Esophagus squamous epithelium (tissue), 4 donors: Measurements from ENCODE around the gene DDX3X.

Source experiments
- POLR2A ChIP-seq, 4 donors: fragments of 450-650 bp; IDR thresholded peaks; one replicate each; pipeline ENCODE4 v1.6.1; 2017; ENCODE audit warnings: antibody characterized with exemption in 4 of 4, mild to moderate bottlenecking in 4 of 4, moderate library complexity in 3 of 4
- TF ChIP-seq, protein P1 (sequence below), 6 experiments: fragments of 450-650 bp in 4 of 6; fragments of 200-600 bp in 2 of 6; sonication (generic) in 2 of 6; IDR thresholded peaks; one replicate each; pipeline ENCODE4 v1.5.1; 2016 to 2019; ENCODE audit warnings: antibody characterized with exemption in 6 of 6, mild to moderate bottlenecking in 4 of 6, moderate library complexity in 4 of 6

DNA sequence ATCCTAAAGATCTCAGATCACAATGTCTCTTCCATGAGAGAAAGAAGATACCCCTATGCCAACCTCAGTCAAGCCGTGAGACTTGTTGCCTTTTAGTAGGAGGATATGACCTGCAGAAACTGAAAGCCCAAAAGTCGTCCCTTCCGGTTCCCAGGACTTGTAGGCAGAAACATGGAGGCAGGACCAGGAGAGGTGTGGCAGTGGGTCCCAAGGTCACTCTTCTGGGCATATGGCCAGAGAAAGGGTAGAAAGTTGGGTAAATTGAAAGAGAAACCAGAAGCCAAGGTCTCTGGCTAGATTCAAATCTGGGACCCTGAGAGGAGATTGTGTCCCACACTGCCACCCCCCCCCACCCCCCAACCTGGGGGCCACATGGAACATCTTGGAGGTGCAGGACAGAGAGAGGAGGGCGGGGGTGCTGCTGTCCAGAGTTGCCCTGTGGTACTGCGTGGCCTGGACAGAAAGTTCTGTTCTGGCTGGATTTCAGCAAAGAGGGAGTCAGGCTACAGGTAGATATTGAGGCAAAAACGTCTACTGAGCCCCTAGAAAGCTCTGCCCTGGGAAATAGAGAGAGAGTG lies 55.4 kb downstream of the DDX3X start:
- TF ChIP-seq, protein P1, sequence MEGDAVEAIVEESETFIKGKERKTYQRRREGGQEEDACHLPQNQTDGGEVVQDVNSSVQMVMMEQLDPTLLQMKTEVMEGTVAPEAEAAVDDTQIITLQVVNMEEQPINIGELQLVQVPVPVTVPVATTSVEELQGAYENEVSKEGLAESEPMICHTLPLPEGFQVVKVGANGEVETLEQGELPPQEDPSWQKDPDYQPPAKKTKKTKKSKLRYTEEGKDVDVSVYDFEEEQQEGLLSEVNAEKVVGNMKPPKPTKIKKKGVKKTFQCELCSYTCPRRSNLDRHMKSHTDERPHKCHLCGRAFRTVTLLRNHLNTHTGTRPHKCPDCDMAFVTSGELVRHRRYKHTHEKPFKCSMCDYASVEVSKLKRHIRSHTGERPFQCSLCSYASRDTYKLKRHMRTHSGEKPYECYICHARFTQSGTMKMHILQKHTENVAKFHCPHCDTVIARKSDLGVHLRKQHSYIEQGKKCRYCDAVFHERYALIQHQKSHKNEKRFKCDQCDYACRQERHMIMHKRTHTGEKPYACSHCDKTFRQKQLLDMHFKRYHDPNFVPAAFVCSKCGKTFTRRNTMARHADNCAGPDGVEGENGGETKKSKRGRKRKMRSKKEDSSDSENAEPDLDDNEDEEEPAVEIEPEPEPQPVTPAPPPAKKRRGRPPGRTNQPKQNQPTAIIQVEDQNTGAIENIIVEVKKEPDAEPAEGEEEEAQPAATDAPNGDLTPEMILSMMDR (IDR thresholded peaks at IDR 0.05), result no peak
- TF ChIP-seq POLR2A (IDR thresholded peaks at IDR 0.05), result no peak
